ENCODE measurements around the gene ADAT3.
"Not testable (repeated sequence)": the region's sequence is repeated elsewhere in the genome, so short reads cannot be mapped to it uniquely, and the experiment has no call there.

ADAT3 gene

DNA sequence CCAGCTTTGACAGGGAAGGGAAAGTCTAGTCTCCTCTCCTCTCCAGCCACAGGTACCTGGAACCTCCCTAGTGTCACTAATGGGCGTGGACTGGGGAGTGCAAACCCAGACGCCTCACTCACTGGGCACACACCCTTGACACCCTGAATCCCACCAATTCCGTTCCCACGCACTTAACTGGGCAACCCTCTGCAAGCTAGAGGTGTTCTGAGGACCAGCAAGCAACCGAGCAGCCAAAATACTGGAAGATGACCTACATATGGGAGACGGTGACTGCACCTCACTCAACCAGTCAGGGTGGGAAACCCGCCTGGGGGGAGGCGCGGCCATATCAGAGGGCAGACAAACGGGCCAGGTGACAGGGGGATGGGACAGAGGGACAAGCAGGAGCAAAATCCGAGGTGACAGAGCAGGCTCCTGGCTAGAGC is 20.9 kb upstream of the ADAT3 start:
- no peak for DNase-seq

DNA sequence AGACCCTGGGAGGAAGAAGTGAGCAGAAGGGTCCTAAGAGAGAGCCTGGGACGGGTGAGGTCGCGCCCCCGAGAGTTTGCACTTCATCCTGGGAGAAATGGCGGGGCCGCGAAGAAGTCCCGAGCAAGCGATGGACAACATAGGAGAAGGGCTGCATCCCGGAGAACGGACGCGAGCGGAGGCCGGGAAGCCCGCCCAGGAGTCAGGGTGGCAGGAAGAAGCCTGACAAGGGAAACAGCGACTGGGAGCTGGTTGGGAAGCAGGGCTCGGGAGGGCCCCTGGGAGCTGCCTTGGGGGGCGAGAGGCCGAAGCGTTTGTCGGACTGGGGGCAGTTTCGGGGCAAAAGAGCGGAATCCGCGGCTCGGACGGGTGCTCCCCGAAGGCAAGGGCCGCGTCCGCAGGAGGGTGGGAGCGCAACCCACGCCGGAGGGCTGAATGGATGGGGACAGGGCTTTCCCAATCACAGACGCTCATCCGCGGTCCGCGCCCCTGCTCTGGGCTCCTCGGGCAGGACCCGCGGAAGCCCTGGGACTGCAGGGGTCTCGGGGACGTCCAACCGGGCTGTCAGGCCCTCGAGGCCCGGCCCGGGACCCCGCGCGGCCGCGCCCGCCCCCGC is 20.4 kb upstream of the ADAT3 start:
- DNase-seq: no peak

DNA sequence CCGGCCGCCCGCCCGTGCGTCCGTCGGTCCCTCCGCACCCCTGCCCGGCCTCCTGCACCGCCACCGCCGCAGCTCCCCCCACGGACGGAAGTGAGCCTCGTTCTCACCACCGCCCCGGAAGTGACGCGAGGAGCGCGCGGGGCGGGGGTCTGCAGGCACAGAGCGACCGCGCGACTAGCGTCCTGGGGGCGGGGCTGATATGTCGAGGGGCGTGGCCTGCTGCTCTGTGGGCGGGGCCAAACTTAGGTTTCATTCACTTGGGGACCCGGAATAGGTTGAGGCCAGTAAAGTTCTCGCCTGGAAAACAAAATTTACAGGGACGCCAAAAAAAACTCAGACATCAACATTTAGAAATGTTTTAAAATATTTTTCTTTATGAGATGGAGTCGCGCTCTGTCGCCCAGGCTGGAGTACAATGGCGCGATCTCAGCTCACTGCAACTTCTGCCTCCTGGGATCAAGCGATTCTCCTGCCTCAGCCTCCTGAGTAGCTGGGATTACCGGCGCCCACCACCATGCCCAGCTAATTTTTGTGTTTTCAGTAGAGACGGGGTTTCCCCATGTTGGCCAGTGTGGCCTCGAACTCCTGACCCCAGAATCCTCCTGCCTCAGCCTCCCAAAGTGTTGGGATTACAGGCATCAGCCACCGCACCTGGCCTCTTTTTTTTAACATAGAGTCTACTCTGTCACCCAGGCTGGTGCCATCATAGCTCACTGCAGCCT is 19.6 kb upstream of the ADAT3 start, which contains the start of gene ABHD17A:
Gene ABHD17A, minus strand, starts transcription at position 99 of the 722 bp plus-strand sequence. CDS start 3,930 bp downstream, outside the sequence.
- DNase-seq: peak; percentile 90

DNA sequence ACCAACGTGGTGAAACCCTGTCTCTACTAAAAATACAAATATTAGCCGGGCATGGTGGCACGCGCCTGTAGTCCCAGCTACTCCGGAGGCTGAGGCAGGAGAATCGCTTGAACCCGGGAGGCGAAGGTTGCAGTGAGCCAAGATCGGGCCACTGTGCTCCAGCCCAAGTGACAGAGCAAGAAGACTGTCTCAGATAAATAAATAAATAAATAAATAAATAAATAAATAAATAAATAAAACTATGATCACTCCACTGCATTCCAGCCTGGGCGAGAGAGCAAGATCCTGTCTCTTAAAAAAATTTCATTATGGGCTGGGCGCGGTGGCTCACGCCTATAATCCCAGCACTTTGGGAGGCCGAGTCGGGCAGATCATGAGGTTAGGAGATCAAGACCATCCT is 18.8 kb upstream of the ADAT3 start:
- not testable (repeated sequence) for DNase-seq

DNA sequence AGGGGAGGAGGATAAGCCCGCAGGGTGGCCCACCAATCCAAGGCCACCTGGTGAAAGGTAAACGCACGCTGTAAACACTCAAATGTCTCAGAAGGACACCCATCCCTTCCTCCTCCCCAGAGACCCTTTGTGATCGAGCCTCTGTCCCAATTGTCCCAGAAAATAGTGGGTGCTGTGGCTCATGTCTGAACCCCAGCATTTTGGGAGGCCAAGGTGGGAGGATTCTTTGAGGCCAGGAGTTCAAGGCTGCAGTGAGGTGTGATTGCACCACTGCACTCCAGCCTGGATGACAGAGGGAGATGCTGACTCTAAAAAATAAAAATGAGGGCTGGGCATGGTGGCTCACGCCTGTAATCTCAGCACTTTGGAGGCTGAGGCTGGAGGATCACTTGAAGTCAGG is 16.8 kb upstream of the ADAT3 start:
- DNase-seq: no peak

DNA sequence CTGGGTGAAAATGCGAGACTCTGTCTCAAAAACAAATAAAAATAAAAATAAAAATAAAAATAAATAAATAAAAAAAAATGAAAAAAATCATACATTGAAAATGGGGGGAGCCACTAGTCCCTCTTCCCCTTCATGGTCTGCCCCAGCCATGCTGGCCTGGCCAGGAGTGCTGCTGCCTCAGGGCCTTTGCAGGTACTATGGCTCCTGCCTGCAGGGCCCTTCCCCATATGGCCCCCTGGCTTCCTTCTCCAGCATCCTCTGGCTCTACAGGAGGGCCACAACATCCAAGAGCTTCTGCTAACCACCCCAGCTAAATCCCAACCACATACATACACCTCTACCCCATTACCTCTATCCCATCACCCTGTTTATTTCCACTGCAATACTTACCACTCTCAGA is 15.3 kb upstream of the ADAT3 start:
- no peak for DNase-seq

DNA sequence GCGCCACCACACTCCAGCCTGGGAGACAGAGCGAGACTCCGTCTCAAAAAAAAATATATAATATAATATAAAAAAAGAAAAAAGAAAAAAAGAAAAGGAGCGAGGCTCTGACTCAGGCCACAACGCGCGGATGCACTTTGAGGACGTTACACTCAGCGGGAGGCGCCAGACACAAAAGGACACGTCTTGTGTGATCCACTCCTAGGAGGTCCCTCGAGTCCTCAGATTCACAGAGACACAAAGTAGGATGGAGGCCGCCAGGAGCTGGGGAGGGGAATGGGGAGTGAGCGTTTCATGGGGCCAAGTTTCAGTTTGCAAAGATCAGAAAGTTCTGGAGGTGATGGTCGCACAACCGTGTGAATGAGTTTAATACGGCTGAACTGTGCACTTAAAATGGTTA is 11.4 kb upstream of the ADAT3 start:
- no peak for DNase-seq

DNA sequence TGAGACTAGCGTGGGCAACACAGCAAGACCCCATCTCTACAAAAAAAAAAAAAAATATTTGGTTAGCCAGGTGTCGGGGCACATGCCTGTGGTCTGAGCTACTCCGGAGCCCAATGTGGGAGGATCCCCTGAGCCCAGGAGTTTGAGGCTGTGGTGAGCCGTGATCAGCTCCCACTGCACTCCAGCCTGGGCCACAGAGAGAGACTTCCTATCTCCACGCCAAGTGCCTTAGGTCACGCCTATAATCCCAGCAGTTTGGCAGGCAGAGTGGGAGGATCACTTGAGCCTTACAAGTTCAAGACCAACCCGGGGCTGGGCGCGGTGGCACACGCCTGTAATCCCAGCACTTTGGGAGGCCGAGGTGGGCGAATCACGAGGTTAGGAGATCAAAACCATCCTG is 8.7 kb upstream of the ADAT3 start:
- no peak for DNase-seq

DNA sequence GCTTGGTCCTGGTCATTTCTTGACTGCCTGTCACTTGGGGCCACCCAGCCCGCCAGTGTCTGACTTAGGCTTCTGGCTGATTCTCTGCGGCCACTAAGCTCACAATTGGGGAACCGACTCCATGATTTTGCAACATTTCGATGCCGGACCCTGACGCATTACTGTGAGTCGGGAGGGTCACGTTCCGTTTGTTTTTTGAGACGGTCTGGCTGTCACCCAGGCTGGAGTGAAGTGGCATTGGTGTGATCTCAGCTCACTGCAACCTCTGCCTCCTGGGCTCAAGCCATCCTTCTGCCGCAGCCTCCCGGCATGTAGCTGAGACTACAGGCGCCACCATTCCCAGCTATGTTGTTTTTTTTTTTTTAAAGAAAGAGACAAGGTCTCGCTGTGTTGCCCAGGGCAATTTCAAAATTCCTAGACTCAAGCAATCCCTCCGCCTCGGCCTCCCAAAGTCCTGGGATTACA is 3.2 kb upstream of the ADAT3 start:
- DNase-seq: no peak

DNA sequence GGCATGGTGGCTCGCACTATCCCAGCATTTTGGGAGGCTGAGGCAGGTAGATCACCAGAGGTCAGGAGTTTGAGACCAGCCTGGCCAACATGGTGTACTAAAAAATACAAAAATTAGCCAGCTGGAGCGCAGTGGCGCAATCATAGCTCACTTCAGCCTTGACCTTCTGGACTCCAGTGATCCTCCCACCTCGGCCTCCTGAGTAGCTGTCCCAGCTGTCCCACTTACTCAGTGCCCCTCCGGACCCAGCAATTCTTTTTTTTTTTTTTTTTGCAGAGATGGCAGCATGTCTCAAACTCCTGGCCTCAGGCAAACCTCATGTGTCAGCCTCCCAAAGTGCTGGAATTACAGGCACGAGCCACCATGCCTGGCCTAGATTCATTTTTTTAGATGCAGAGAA is 2.3 kb upstream of the ADAT3 start:
- no peak for DNase-seq

DNA sequence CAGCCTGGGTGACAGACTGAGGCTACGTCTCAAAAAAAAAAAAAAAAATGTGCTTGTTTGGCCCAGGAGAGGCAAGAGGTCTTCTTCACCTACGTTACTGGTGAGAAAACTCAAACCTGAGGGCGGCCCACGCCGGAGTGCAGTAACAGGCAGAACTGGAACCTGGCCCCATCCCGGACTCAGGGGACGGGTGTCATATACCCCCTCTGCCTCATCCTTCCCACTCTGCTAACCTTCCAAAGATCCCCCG is 414 bp upstream of the ADAT3 start:
- DNase-seq: no peak

DNA sequence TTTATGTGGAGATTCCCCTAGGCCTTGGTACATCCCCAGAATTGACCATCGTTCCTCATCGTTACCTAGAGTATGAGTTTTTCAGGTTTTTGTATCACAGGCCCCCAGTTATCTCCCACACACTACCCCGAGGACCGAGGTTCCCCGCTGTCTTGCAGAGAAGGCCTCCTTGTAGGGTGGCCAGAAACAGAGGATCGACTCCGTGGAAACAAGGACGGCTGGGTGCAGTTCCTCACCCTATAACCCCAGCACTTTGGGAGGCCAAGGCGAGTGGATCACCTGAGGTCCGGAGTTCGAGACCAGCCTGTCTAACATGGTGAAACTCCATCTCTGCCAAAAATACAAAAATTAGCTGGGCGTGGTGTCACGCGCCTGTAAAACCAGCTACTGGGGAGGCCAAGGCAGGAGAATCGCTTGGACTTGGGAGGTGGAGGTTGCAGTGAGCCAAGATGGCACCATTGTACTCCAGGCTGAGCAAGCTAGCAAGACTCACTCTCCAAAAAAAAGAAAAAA is 720 bp downstream of the ADAT3 start:
- no peak for DNase-seq

DNA sequence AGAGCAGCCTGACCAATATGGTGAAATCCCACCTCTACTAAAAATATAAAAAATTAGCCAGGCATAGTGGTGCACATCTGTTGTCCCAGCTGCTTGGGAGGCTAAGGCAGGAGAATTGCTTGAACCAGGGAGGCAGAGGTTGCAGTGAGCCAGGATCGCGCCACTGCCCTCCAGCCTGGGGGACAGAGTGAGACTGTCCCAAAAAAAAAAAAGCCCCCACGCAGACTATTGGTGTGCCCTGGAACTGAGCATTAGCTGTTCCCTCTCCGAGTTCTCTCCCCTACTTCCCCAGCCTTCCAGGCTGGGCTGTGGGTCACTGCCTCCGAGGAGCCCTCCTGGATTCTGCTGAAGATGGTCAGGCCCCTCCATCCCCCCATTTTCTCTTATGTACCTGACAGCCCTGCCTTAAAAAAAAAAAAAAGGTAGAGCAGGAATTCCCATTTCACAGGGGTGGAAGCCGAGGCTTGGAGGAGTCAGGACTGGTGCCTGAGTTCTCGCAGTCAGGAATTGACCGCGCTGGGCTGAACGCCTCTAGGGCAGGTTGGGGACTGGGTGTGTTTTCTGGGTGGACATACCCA is 1.9 kb downstream of the ADAT3 start:
- no peak for DNase-seq

DNA sequence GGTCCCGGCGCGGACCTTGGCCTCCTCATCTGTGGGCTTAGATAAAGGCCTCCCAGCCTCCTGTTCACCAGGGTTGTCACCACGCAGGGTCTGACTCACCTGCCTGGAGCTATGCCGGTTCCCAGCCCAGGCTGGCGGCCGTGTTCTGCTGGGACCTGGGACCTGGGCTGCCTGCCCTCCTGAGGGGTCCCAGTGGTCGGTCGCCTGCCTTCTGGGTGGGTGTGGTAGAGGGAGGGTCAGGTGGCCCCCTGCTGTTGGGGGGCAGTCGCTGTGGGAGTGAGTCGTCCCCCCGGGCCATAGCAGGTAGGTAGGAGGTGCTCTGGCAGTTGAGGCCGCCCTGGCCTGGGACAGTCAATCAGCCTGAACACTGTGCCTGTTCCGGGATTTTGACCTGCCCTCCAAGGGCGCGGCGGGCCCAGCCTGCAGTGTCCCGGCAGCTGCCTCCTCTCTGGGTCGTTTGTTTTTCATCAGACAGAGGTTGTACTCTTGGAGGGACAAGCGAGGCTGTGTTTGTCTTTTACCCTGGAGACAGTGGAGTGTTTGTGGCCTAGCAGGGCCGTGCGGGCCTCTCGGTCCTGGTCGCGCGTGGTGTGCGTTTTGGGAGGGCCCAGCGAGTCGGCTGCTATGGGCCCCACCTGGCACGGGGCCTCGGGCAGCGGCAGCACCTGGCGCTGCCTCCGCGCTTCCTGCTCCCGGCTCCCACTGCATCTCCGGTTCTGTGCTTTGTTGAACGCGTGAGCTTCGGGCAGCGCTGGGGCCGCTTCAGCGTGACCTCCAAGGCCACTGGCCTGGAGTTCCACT is 2.6 kb downstream of the ADAT3 start:
- no peak for DNase-seq

DNA sequence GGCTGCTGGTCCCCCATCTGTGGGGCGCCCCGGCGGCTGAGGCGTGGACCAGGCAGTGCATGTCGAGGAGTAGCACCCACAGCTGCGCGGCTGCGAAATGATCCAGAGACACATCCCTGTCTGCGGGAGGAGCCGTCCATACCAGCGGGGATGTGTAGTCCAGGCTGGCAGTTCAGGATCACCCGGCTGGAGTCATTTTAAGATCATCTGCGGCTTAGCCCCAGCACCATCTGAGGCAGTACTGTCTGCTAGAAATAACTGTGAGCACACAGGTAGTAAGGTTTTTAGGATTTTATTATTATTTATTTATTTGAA is 3.1 kb downstream of the ADAT3 start:
- DNase-seq: no peak

DNA sequence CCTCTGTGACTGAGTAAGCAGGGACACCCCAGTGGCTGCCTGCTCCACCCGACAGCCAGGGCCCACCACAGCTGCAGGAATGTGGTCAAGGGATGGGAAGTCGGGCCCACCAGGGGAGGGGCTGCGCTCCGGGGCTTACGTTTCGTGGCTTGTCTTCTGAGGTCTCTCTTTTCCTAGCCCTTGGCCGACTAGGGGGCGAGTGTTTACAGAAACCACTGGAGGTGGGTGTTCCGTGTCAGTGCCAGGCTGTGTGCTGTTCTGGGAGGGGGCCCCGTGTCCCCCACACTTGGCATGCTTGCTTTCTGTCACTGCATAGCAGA is 4.5 kb downstream of the ADAT3 start:
- no peak for DNase-seq

DNA sequence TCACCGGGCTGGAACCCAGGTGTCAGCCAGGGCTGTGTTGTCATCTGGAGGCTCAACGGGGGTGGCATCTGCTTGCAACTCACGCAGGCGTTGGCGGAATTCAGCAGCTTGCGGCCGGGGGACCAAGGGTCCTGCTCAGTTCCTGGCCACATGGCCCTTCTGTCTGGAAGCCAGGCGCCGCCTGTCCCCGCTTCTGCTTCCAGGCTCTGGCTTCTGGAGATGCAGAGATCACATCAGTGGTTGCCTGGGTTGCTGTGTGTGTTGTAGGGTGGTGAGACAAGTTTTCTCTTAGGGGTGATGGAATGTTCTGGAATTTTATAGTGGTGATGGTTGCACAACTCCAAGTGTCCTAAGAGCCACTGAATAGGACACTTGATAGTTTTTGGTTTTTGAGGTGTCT is 5.0 kb downstream of the ADAT3 start:
- no peak for DNase-seq

DNA sequence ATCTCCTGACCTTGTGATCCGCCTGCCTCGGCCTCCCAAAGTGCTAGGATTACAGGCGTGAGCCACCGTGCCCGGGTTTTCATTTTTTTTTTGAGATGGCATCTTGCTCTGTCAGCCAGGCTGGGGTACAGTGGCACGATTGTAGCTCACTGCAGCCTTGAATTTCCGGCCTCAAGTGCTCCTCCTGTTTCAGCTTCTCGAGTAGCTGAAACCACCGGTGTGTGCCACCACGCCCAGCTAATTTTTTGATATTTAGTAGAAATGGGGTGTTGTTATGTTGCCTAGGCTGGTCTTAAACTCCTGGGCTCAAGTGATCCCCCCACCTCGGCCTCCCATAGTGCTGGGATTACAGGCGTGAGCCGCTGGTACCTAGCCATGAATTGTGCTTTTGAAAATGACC is 5.9 kb downstream of the ADAT3 start:
- no peak for DNase-seq

DNA sequence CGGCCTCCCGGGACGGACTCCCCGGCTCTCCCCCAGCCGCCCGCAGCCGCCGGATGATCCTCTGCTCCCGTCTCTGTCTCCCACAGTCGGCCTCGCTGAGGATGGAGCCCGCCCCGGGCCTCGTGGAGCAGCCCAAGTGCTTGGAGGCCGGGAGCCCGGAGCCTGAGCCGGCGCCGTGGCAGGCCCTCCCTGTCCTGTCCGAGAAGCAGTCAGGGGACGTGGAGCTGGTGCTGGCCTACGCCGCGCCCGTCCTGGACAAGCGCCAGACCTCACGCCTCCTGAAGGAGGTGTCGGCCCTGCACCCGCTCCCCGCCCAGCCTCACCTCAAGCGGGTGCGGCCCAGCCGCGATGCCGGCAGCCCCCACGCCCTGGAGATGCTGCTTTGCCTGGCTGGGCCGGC is 6.8 kb downstream of the ADAT3 start:
- no peak for DNase-seq

DNA sequence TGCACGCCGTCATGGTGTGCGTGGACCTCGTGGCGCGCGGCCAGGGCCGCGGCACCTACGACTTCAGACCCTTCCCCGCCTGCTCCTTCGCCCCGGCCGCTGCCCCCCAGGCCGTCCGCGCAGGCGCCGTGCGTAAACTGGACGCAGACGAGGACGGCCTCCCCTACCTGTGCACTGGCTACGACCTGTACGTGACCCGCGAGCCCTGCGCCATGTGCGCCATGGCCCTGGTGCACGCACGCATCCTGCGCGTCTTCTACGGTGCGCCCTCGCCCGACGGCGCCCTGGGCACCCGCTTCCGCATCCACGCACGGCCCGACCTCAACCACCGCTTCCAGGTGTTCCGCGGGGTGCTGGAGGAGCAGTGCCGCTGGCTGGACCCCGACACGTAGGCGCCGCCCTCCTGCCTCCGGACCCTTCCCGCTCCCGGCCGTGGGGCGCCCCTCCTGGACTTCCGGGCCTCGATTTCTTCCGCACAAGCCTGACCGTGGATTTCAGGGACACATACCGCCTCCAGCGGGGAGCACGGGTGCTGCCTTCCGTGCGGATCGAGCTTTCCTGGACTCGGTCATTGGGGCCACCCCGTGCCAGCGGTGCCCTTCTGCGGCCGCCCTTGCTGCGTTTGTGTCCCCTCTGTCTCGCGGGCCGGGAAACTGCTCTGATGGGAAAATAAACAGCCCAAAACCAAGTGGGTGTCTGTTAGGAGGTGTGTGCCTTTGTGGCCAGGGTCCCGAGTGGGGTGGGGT is 7.7 kb downstream of the ADAT3 start:
- no peak for DNase-seq

DNA sequence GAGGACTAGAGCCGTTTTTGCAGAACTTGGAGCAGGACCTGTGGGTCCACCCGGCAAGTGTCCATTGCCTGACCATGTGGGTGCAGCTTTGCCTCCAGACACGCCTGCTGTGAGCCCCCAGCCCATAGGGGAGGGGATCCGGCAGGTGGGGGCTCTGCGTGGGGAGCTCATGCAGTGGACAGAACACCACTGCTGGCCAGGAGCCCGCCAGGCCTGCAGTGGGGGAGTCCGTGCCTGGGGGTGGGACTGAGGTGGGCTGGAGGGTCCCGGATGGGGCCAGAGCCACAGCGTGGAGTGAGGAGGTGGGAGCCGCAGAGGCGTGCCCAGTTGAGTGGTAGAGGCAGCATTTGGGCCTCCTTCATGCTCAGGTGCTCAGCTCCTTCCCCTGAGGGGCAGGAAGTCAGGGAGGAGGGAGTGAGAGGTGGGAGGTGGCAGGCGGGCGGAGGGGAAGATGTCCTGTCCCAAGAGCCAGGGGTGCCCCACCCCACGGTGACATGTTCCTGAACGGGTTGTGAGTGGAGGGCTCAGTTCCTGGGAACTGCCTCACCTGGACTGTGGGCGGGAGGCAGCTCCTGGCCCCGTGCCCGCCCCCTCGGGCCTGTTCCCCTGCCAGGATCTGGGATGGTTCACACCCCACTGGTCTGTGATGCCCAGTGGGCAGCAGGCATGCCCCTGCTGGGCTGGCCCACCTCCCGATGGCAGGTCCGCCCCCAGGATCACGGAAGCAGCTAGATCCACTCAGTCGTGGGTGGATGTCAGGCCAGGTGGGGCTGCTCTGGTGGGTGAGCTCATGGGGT is 8.8 kb downstream of the ADAT3 start:
- no peak for DNase-seq

DNA sequence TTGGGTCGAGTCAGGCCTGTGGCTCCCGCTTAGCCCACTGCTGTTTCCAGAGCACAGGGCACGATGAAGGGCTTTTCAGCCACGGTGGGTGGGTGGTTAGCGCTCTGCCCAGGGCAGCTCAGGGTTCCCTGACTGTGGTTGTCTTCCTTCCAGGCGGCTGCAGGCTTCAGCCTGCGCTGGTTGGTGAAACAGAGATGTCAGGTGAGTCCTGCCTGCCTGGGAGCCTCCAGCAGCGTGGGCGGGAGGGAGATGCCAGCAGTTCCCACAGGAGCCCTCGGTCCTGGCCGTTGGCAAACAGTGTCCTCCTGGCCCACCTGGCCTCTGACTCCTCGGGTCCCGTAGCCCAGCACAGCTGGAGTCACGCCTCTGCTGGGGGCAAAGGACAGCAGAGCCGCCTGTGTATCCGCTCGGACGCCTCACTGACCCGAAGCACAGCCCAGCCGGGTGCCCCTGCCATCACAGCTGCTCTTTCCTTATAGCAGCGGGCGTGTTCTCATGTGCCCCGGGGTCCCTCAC is 9.7 kb downstream of the ADAT3 start:
- no peak for DNase-seq

All from NCI-H2029 (cell line).